ENCODE measurements around the gene PPP2R5C. TPM values are rescaled to one million over a fixed set of nuclear protein-coding genes. Genes with fewer than 3 reads are reported as not detected.

The PPP2R5C gene
- total and polyA plus RNA-seq, 7 donors = 18.2 to 76.6 (median 57.1) TPM

- 89 to 92% (median 92%) methylated on average over 7 of the region's 7 CpGs for WGBS, 3 donors
- H3K4me1 ChIP-seq = peaks cover 15% of the 10 kb centered on the region
- H3K36me3 ChIP-seq (ENCODE audit: insufficient read depth in 1 of 2, low read depth in 1 of 2) = peaks cover 0 to 5% of the 10 kb centered on the region in 2 donors
- intact Hi-C loops (cut with DNase I) = loop anchor here in 1 of 2 donors (10.0 kb wide), 1 partner anchor 155 kb away; no protein-coding TSS in a partner anchor
- no peaks in the 10 kb centered on the region for H3K27me3 ChIP-seq (ENCODE audit: insufficient read depth in 3 of 3, low read length in 2 of 3)
- no peak for ATAC-seq
- DNase-seq = no peak
- H3K27ac ChIP-seq = no peak overlapping the region
- H3K4me3 ChIP-seq = no peak overlapping the region
- H3K9me3 ChIP-seq = no peaks in the 10 kb centered on the region
- no peak for TF ChIP-seq CTCF (IDR thresholded peaks at IDR 0.05)
Measured at GRCh38 chr14:101790232-101790631, 28.7 kb downstream of the PPP2R5C start.

GRCh38 chr14:101791919-101792572 lies 30.5 kb downstream of the PPP2R5C start:
- Histone ChIP-seq H3K27ac (peak overlapping the region; percentile 60), H3K4me3 (peak overlapping the region; percentile 57), H3K27me3 (ENCODE audit: insufficient read depth in 3 of 3, low read length in 2 of 3) (no peaks in the 10 kb centered on the region), H3K36me3 (ENCODE audit: insufficient read depth in 1 of 2, low read depth in 1 of 2) (no peaks in the 10 kb centered on the region), H3K9me3 (no peaks in the 10 kb centered on the region), H3K4me1 (peaks cover 15% of the 10 kb centered on the region)
- no peak for TF ChIP-seq CTCF (IDR thresholded peaks at IDR 0.05)
- 14 to 16% (median 14%) methylated on average over 5 of the region's 5 CpGs for WGBS, 3 donors
- intact Hi-C loops (cut with DNase I) = loop anchor here in 1 of 2 donors (10.0 kb wide), 1 partner anchor 153 kb away; no protein-coding TSS in a partner anchor
- ATAC-seq (peak in 3 of 4 donors; percentile 54 to 70 (median 61)), DNase-seq (no peak)

- intact Hi-C loops (cut with DNase I) = loop anchor here in 1 of 2 donors (10.0 kb wide), 1 partner anchor 149 kb away; no protein-coding TSS in a partner anchor
- no peaks in the 10 kb centered on the region for H3K9me3 ChIP-seq
- peaks cover 35% of the 10 kb centered on the region for H3K4me1 ChIP-seq
- no peak for ATAC-seq
- H3K27ac ChIP-seq = no peak overlapping the region
- no peaks in the 10 kb centered on the region for H3K36me3 ChIP-seq (ENCODE audit: insufficient read depth in 1 of 2, low read depth in 1 of 2)
- no peaks in the 10 kb centered on the region for H3K27me3 ChIP-seq (ENCODE audit: insufficient read depth in 3 of 3, low read length in 2 of 3)
- DNase-seq = no peak
- H3K4me3 ChIP-seq = no peak overlapping the region
- no peak for TF ChIP-seq CTCF (IDR thresholded peaks at IDR 0.05)
- WGBS, 3 donors = 98 to 100% (median 98%) methylated on average over 8 of the region's 8 CpGs
Measured at GRCh38 chr14:101796016-101796415, 34.5 kb downstream of the PPP2R5C start.

- ATAC-seq (no peak), DNase-seq (no peak)
- Histone ChIP-seq H3K4me3 (no peak overlapping the region), H3K9me3 (no peaks in the 10 kb centered on the region), H3K36me3 (ENCODE audit: insufficient read depth in 1 of 2, low read depth in 1 of 2) (no peaks in the 10 kb centered on the region), H3K4me1 (peaks cover 33% of the 10 kb centered on the region), H3K27me3 (ENCODE audit: insufficient read depth in 3 of 3, low read length in 2 of 3) (no peaks in the 10 kb centered on the region), H3K27ac (no peak overlapping the region)
- 86 to 90% (median 87%) methylated on average over 10 of the region's 10 CpGs for WGBS, 3 donors
- intact Hi-C loops (cut with DNase I) = loop anchor here in 1 of 2 donors (10.0 kb wide), 1 partner anchor 148 kb away; no protein-coding TSS in a partner anchor
- no peak for TF ChIP-seq CTCF (IDR thresholded peaks at IDR 0.05)
Measured at GRCh38 chr14:101796479-101796878, 35.0 kb downstream of the PPP2R5C start.

All from psoas muscle (tissue), 8 donors.